Hepatocyte (in vitro differentiated cells): Measurements from ENCODE around the gene FBLN1. TPM values are rescaled to one million over a fixed set of nuclear protein-coding genes. Genes with fewer than 3 reads are reported as not detected.
"Not testable (repeated sequence)": the region's sequence is repeated elsewhere in the genome, so short reads cannot be mapped to it uniquely, and the experiment has no call there.

Experiments
- DNase-seq: peaks from one replicate; pipeline ENCODE4 v3.0.0-alpha.2; 2016; ENCODE audit warnings: low spot score
- H2AFZ ChIP-seq: fragments of 200-600 bp; sonication (generic); 2 replicates; pipeline ENCODE4 v1.6.0; 2016; ENCODE audit warnings: antibody characterized with exemption, mild to moderate bottlenecking
- H3K27ac ChIP-seq: fragments of 200-600 bp; sonication (generic); 2 replicates; pipeline ENCODE4 v1.5.1; 2016; ENCODE audit warnings: mild to moderate bottlenecking
- H3K27me3 ChIP-seq: fragments of 200-600 bp; sonication (generic); 2 replicates; pipeline ENCODE4 v1.6.1; 2016
- H3K36me3 ChIP-seq: fragments of 200-600 bp; sonication (generic); replicated peaks from 2 replicates; pipeline ENCODE4 v1.5.1; 2016; ENCODE audit warnings: low read depth; ENCODE audit not compliant: insufficient read depth
- H3K4me1 ChIP-seq: fragments of 200-600 bp; sonication (generic); 2 replicates; pipeline ENCODE4 v1.5.1; 2016; ENCODE audit warnings: mild to moderate bottlenecking, moderate library complexity; ENCODE audit not compliant: insufficient read depth
- H3K4me2 ChIP-seq: fragments of 200-600 bp; sonication (generic); 2 replicates; pipeline ENCODE4 v1.6.0; 2016
- H3K4me3 ChIP-seq: fragments of 200-600 bp; sonication (generic); 2 replicates; pipeline ENCODE4 v1.5.1; 2016; ENCODE audit warnings: mild to moderate bottlenecking
- H3K79me2 ChIP-seq: fragments of 200-600 bp; sonication (generic); 2 replicates; pipeline ENCODE4 v1.6.0; 2017; ENCODE audit warnings: mild to moderate bottlenecking
- H3K9me2 ChIP-seq: fragments of 200-600 bp; sonication (generic); replicated peaks from 2 replicates; pipeline ENCODE4 v1.6.0; 2017; ENCODE audit warnings: mild to moderate bottlenecking; ENCODE audit not compliant: insufficient read depth
- H3K9me3 ChIP-seq: fragments of 200-600 bp; sonication (generic); 2 replicates; pipeline ENCODE4 v1.5.1; 2016; ENCODE audit warnings: low read depth, mild to moderate bottlenecking
- H4K20me1 ChIP-seq: fragments of 200-600 bp; sonication (generic); 2 replicates; pipeline ENCODE4 v1.6.0; 2016; ENCODE audit warnings: mild to moderate bottlenecking; ENCODE audit not compliant: insufficient read depth, poor library complexity, severe bottlenecking
- EZH2 ChIP-seq: fragments of 200-600 bp; sonication (generic); IDR thresholded peaks from 2 replicates; pipeline ENCODE4 v1.6.1; 2016; ENCODE audit warnings: antibody characterized with exemption, mild to moderate bottlenecking, borderline replicate concordance
- EZH2phosphoT487 ChIP-seq: fragments of 200-600 bp; sonication (generic); IDR thresholded peaks from one replicate; pipeline ENCODE4 v1.6.1; 2018; ENCODE audit warnings: antibody characterized with exemption, mild to moderate bottlenecking, low read depth, moderate library complexity; ENCODE audit not compliant: unreplicated experiment, severe bottlenecking
- WGBS: methylation state at CpG from one replicate; pipeline ENCODE4 v1.1.6; 2016; ENCODE audit warnings: low lambda C conversion rate; ENCODE audit errors: missing lambda C conversion rate; 5-methylcytosine and 5-hydroxymethylcytosine counted together
- polyA plus RNA-seq: library from polyadenylated mRNA; unstranded; fragments of >200 nt; fragmentation: Nextera tagmentation; extraction: Ambion mirVana; gene quantifications from 2 replicates; pipeline ENCODE4 v1.2.1, GENCODE V29; 2016
- total RNA-seq: library from RNA; depleted of rRNA; stranded (reverse); fragments of >200 nt; gene quantifications from 2 replicates; pipeline ENCODE4 v1.2.3, GENCODE V29; 2014
- TF ChIP-seq, protein P1 (sequence below): fragments of 200-600 bp; sonication (generic); IDR thresholded peaks from 2 replicates; pipeline ENCODE4 v1.5.1; 2016; ENCODE audit warnings: antibody characterized with exemption, mild to moderate bottlenecking; ENCODE audit not compliant: poor library complexity

Gene FBLN1
- total and polyA plus RNA-seq, 2 experiments from 2014 or later = 201 to 669 TPM

DNA sequence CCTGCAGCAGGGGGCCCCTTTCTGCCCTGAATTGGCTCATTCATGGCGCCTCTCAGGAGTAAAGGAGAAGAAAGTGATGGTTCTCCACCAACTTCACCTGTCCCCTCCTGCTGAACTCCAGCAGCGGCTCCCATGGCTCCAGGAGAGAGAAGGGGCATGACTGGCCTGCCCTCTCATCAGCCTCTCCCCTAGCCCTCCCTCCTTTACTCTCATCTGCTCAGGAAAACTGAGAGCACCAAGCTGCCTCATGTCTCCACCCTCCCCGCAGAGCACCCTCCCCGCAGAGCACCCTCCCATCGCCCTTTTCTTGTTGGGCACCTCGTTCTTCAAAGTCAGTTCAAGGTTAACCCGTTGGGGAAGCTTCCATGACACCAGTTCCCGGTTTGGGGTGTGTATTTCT is 86.9 kb downstream of the FBLN1 start:
- Histone ChIP-seq H2AFZ (no peak overlapping the region), H3K9me2 (no peaks in the 10 kb centered on the region), H3K9me3 (no peaks in the 10 kb centered on the region), H3K4me3 (no peak overlapping the region), H3K27ac (no peak overlapping the region), H3K4me2 (no peak overlapping the region), H3K79me2 (no peaks in the 10 kb centered on the region), H3K36me3 (no peaks in the 10 kb centered on the region), H4K20me1 (no peaks in the 10 kb centered on the region), H3K27me3 (no peaks in the 10 kb centered on the region), H3K4me1 (no peaks in the 10 kb centered on the region)
- WGBS = 97% methylated on average over 8 of the region's 8 CpGs
- TF ChIP-seq, protein P1, sequence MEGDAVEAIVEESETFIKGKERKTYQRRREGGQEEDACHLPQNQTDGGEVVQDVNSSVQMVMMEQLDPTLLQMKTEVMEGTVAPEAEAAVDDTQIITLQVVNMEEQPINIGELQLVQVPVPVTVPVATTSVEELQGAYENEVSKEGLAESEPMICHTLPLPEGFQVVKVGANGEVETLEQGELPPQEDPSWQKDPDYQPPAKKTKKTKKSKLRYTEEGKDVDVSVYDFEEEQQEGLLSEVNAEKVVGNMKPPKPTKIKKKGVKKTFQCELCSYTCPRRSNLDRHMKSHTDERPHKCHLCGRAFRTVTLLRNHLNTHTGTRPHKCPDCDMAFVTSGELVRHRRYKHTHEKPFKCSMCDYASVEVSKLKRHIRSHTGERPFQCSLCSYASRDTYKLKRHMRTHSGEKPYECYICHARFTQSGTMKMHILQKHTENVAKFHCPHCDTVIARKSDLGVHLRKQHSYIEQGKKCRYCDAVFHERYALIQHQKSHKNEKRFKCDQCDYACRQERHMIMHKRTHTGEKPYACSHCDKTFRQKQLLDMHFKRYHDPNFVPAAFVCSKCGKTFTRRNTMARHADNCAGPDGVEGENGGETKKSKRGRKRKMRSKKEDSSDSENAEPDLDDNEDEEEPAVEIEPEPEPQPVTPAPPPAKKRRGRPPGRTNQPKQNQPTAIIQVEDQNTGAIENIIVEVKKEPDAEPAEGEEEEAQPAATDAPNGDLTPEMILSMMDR = no peak
- no peak for TF ChIP-seq EZH2
- no peak for TF ChIP-seq EZH2phosphoT487
- DNase-seq = no peak

DNA sequence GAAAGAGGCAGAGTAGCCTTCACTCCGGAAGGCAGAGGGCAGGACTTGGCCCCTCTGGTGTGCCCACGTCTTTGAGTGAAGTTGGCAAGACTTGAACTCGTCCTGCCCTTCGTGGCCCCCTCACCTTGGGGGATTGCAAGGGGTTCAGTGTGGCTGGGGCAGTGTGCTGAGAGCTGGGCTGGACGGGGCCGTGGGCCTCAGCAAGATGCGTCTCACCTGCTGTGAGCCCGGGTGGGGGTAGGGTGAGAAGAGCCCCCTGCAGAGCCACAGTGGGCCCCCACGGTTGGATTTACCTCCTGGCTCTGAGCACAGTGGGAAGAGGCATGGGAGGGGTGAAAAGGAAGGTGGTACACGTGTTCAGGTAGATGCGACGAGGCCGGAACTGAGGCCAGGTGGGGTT is 87.6 kb downstream of the FBLN1 start:
- Histone ChIP-seq H3K27ac (no peak overlapping the region), H3K27me3 (no peaks in the 10 kb centered on the region), H2AFZ (no peak overlapping the region), H3K4me1 (no peaks in the 10 kb centered on the region), H3K4me2 (no peak overlapping the region), H3K9me2 (no peaks in the 10 kb centered on the region), H4K20me1 (no peaks in the 10 kb centered on the region), H3K36me3 (no peaks in the 10 kb centered on the region), H3K4me3 (no peak overlapping the region), H3K9me3 (no peaks in the 10 kb centered on the region), H3K79me2 (no peaks in the 10 kb centered on the region)
- DNase-seq = no peak
- TF ChIP-seq EZH2 = no peak
- TF ChIP-seq, protein P1 = no peak
- WGBS = 93% methylated on average over 13 of the region's 13 CpGs

DNA sequence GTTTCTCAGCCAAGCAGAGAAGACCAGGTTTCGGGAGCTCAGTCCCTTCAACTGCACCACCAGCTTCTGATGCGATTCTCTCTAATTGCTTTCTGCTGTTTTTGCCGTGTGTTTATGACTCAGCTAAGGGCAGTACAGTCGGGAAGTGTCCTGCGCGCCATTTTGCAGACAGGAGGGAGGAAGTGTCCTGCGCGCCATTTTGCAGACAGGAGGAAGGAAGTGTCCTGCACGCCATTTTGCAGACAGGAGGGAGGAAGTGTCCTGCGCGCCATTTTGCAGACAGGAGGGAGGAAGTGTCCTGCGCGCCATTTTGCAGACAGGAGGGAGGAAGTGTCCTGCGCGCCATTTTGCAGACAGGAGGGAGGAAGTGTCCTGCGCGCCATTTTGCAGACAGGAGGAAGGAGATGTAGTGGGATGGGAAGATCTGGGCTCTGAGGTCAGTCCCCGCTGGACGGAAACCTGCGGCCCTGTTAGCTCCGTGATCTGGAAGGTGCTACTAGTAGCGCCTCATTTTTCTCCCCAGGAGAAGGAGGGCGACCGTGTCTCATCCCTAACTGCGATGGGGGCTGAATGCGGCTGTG is 89.0 kb downstream of the FBLN1 start:
- not testable (repeated sequence) for H3K9me3 ChIP-seq, H3K79me2 ChIP-seq, DNase-seq, H3K4me3 ChIP-seq, H3K4me1 ChIP-seq, H3K27me3 ChIP-seq, H3K27ac ChIP-seq, H2AFZ ChIP-seq, H4K20me1 ChIP-seq, H3K36me3 ChIP-seq, H3K4me2 ChIP-seq, H3K9me2 ChIP-seq
- 96% methylated on average over 19 of the region's 26 CpGs for WGBS

DNA sequence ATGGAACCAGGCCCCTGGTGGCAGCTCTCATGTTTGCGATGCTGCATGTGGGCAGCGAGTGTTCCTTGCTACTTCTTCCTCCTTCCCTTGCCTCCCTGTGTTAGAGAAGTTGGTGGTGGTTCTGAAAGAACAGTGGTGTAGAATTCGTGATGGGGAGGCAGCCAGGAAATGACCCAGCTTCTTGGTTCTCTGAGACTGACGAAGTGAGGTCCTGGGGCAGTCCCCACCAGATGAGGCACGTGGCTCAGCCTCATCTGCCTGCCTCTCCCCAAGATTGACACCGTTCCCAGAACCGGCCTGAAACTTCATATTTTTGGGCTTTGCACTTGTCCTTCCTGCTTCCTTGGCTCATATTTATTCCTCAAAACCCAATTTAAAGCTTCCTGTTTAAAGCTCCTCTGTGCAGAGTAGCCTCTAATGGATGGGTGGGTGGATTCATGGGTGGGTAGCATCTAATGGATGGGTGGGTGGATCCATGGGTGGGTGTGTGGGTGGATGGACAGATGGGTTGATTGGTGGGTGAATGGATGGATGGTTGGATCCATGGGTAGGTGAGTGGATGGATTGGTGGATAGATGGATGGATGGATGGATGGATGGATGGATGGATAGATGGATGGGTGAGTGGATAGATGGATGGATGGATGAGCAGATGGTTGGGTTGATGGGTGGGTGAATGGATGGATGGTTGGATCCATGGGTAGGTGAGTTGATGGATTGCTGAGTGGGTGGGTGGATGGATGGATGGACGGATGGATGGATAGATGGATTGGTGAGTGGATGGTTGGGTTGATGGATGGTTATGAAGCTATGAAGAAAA is 91.6 kb downstream of the FBLN1 start:
- H3K27ac ChIP-seq = no peak overlapping the region
- 86% methylated on average over 8 of the region's 8 CpGs for WGBS
- peaks cover 13% of the 10 kb centered on the region for H3K4me1 ChIP-seq
- no peaks in the 10 kb centered on the region for H4K20me1 ChIP-seq
- TF ChIP-seq, protein P1 = no peak
- no peak for TF ChIP-seq EZH2phosphoT487
- TF ChIP-seq EZH2 = no peak
- H3K9me3 ChIP-seq = no peaks in the 10 kb centered on the region
- H3K27me3 ChIP-seq = no peaks in the 10 kb centered on the region
- no peak overlapping the region for H2AFZ ChIP-seq
- no peaks in the 10 kb centered on the region for H3K9me2 ChIP-seq
- no peak for DNase-seq
- no peak overlapping the region for H3K4me3 ChIP-seq
- H3K36me3 ChIP-seq = no peaks in the 10 kb centered on the region
- H3K79me2 ChIP-seq = no peaks in the 10 kb centered on the region
- H3K4me2 ChIP-seq = no peak overlapping the region
